A172 (cell line): ENCODE results near the gene DCAF5. TPM values are rescaled to one million over a fixed set of nuclear protein-coding genes. Genes with fewer than 3 reads are reported as not detected.

Experiments used
- DNase-seq: peaks from one replicate; pipeline ENCODE4 v3.0.0-alpha.2; 2015; ENCODE audit warnings: low spot score
- total RNA-seq: library from RNA; depleted of rRNA; stranded (reverse); fragments of >200 nt; shearing (Covaris generic); gene quantifications from 2 replicates; pipeline ENCODE4 v1.2.3, GENCODE V29; 2014; rRNA removed

DCAF5 gene
- total RNA-seq, 1 experiment from 2014 or later = 3.9 TPM

- DNase-seq = no peak
Measured at GRCh38 chr14:69006346-69006745, 146.6 kb downstream of the DCAF5 start.

- peak; percentile 86 for DNase-seq
Measured at GRCh38 chr14:69005432-69006148, 147.3 kb downstream of the DCAF5 start.

DNA sequence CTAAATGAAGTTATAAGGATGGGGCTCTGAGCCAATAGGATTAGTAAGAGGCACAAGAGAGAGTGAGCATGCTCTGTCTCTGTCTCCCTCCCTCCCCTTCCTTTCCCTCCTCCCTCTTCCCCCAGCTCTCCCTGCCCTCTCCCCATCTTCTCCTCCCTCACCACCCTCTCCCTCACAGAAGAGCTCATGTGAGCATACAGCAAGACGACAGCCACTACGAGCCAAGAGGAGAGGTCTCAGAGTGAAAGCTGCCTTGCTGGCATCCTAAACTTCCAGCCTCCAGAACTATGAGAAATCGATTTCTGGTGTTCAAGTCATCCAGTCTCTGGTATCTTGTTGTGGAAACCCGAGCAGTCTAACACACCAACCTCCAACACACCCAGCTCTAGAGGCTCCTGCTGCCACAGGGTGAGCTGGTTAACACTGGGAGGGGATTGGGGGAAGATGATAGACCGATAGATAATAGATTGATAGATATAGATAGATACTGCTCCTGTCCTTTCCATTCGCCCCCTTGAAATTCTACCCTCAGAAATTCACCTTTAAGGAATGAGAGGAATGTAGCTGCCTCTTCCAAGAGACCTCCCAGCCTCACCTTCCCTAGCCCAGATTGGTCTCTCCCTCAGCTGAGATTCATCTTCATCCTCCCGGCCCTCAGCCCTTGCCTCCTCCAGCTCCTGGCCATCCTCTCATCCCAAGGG lies 148.0 kb downstream of the DCAF5 start:
- no peak for DNase-seq

DNA sequence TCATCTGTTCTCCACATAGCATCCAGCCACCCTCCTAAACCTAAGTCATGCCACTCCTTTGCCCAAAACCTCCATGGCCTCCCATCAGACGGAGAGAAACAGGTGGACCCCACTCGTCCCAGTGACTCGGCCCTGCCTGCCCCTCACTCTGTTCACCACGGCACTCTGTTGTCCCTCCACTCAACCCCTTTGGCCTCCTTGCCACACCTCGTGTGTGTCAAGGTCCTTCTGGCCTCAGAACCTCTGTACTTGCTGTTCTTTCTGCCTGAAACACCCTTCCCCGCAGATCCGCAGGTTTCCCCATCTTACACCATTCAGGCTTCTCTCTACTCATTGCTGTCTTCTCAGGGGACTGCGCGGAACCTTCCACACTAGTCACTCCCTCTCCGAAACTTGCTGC lies 149.3 kb downstream of the DCAF5 start:
- no peak for DNase-seq

GRCh38 chr14:69002069-69002468 lies 150.8 kb downstream of the DCAF5 start:
- DNase-seq = peak; percentile 21

DNA sequence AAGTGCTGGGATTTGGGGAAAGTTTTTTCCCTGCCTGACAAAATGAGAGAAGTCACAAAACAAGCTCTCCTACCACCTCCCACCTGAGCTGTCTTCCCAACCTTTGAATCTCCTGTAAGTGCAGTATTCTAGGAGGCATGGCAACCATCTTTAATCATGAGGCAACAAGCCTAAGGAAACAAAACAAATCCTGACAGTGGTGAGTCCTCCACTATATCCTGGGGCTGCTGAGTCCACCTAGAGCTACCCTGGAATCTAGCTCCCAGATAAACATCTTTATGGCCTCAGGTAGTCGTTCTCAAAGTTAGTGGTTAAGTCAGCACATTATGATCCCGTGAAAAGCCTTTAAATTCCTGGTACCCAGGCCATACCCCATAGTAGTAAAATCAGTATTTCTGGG lies 151.5 kb downstream of the DCAF5 start:
- no peak for DNase-seq

Other genes with a start within 250 kb of the DCAF5 start
- 146 and 148 TPM in 2 replicates for gene ACTN1, start 173.8 kb downstream of the DCAF5 start, total RNA-seq
- 10.7 and 11.0 TPM in 2 replicates for gene EXD2, start 38.4 kb upstream of the DCAF5 start, total RNA-seq
- gene GALNT16, start 107.0 kb upstream of the DCAF5 start, total RNA-seq = 4.8 and 5.7 TPM in 2 replicates
- 155 and 165 TPM in 2 replicates for gene ERH, start 245.2 kb upstream of the DCAF5 start, total RNA-seq
- 53.9 and 64.5 TPM in 2 replicates for gene SLC39A9, start 245.6 kb upstream of the DCAF5 start, total RNA-seq